Smooth muscle cell (in vitro differentiated cells): Measurements from ENCODE around the gene TAOK2. TPM values are rescaled to one million over a fixed set of nuclear protein-coding genes. Genes with fewer than 3 reads are reported as not detected.
"Not testable (repeated sequence)": the region's sequence is repeated elsewhere in the genome, so short reads cannot be mapped to it uniquely, and the experiment has no call there.

Experiments used
- DNase-seq: peaks from one replicate; lab custom pipeline; 2025; ENCODE audit not compliant: unreplicated experiment; lab: John Stamatoyannopoulos, UW
- H2AFZ ChIP-seq: fragments of 200-600 bp; sonication (generic); 2 replicates; pipeline ENCODE4 v1.6.0; 2016; ENCODE audit warnings: antibody characterized with exemption, low read depth, mild to moderate bottlenecking
- H3F3A ChIP-seq: fragments of 200-600 bp; sonication (generic); 2 replicates; pipeline ENCODE4 v1.6.0; 2017; ENCODE audit warnings: antibody characterized with exemption, low read depth
- H3K27ac ChIP-seq: fragments of 200-600 bp; sonication (generic); 2 replicates; pipeline ENCODE4 v1.5.1; 2016; ENCODE audit warnings: low read depth, mild to moderate bottlenecking
- H3K27me3 ChIP-seq: fragments of 200-600 bp; sonication (generic); 2 replicates; pipeline ENCODE4 v1.6.1; 2016; ENCODE audit warnings: low read depth, mild to moderate bottlenecking
- H3K36me3 ChIP-seq: fragments of 200-600 bp; sonication (generic); 2 replicates; pipeline ENCODE4 v1.5.1; 2016; ENCODE audit warnings: low read depth
- H3K4me1 ChIP-seq: fragments of 200-600 bp; sonication (generic); 2 replicates; pipeline ENCODE4 v1.5.1; 2016; ENCODE audit warnings: low read depth
- H3K4me2 ChIP-seq: fragments of 200-600 bp; sonication (generic); 2 replicates; pipeline ENCODE4 v1.6.0; 2016; ENCODE audit warnings: mild to moderate bottlenecking
- H3K4me3 ChIP-seq: fragments of 200-600 bp; sonication (generic); 2 replicates; pipeline ENCODE4 v1.5.1; 2016; ENCODE audit warnings: mild to moderate bottlenecking
- H3K79me2 ChIP-seq: fragments of 200-600 bp; sonication (generic); 2 replicates; pipeline ENCODE4 v1.6.0; 2016; ENCODE audit warnings: low read depth, mild to moderate bottlenecking
- H3K9ac ChIP-seq: fragments of 200-600 bp; sonication (generic); 2 replicates; pipeline ENCODE4 v1.6.0; 2016; ENCODE audit warnings: low read depth
- H3K9me3 ChIP-seq: fragments of 200-600 bp; sonication (generic); replicated peaks from 2 replicates; pipeline ENCODE4 v1.5.1; 2016; ENCODE audit warnings: low read depth
- H4K20me1 ChIP-seq: fragments of 200-600 bp; sonication (generic); 2 replicates; pipeline ENCODE4 v1.6.0; 2016; ENCODE audit warnings: low read depth
- CTCF ChIP-seq: fragments of 200-600 bp; sonication (generic); IDR thresholded peaks from 2 replicates; pipeline ENCODE4 v1.5.1; 2017; ENCODE audit warnings: borderline replicate concordance, mild to moderate bottlenecking, antibody characterized with exemption; ENCODE audit not compliant: insufficient read depth, poor library complexity, severe bottlenecking
- WGBS: methylation state at CpG from one replicate; pipeline ENCODE4 v1.1.7; 2016; ENCODE audit warnings: low lambda C conversion rate; 5-methylcytosine and 5-hydroxymethylcytosine counted together
- polyA plus RNA-seq: library from polyadenylated mRNA; unstranded; fragments of >200 nt; fragmentation: Nextera tagmentation; extraction: Ambion mirVana; gene quantifications from 2 replicates; pipeline ENCODE4 v1.2.1, GENCODE V29; 2016
- total RNA-seq: library from RNA; depleted of rRNA; stranded (reverse); fragments of >200 nt; gene quantifications from 2 replicates; pipeline ENCODE4 v1.2.3, GENCODE V29; 2014

The TAOK2 gene
- total and polyA plus RNA-seq, 2 experiments from 2014 or later: 26.0 to 26.2 TPM

- Histone ChIP-seq H2AFZ (no peak overlapping the region), H3K4me1 (peaks cover 3% of the 10 kb centered on the region), H3F3A (no peaks in the 10 kb centered on the region), H3K9ac (no peak overlapping the region), H3K27ac (no peak overlapping the region), H3K36me3 (no peaks in the 10 kb centered on the region), H4K20me1 (no peaks in the 10 kb centered on the region), H3K9me3 (no peaks in the 10 kb centered on the region), H3K27me3 (peaks cover 52% of the 10 kb centered on the region), H3K4me2 (no peak overlapping the region), H3K79me2 (no peaks in the 10 kb centered on the region), H3K4me3 (no peak overlapping the region)
- no peak for DNase-seq
- WGBS: 35% methylated on average over 12 of the region's 12 CpGs
- TF ChIP-seq CTCF: peak; percentile 74
These were observed 58.6 kb downstream of the TAOK2 start for GRCh38 chr16:30032083-30032819.

GRCh38 chr16:30033270-30033669, 59.6 kb downstream of the TAOK2 start:
- no peaks in the 10 kb centered on the region for H4K20me1 ChIP-seq
- H3K9ac ChIP-seq: no peak overlapping the region
- H3K79me2 ChIP-seq: no peaks in the 10 kb centered on the region
- no peak overlapping the region for H3K27ac ChIP-seq
- 65% methylated on average over 7 of the region's 7 CpGs for WGBS
- TF ChIP-seq CTCF: no peak
- H3K4me2 ChIP-seq: no peak overlapping the region
- H3K4me3 ChIP-seq: no peak overlapping the region
- H2AFZ ChIP-seq: no peak overlapping the region
- no peaks in the 10 kb centered on the region for H3K9me3 ChIP-seq
- H3K27me3 ChIP-seq: peaks cover 45% of the 10 kb centered on the region
- no peaks in the 10 kb centered on the region for H3K36me3 ChIP-seq
- H3K4me1 ChIP-seq: peaks cover 3% of the 10 kb centered on the region
- DNase-seq: no peak
- H3F3A ChIP-seq: no peaks in the 10 kb centered on the region

GRCh38 chr16:30040221-30040620, 66.6 kb downstream of the TAOK2 start:
- no peak overlapping the region for H3K4me2 ChIP-seq
- no peaks in the 10 kb centered on the region for H3K9me3 ChIP-seq
- peaks cover 11% of the 10 kb centered on the region for H3K27me3 ChIP-seq
- H3K4me1 ChIP-seq: no peaks in the 10 kb centered on the region
- no peak overlapping the region for H3K4me3 ChIP-seq
- no peaks in the 10 kb centered on the region for H3K36me3 ChIP-seq
- H3K9ac ChIP-seq: no peak overlapping the region
- WGBS: 87% methylated on average over 5 of the region's 5 CpGs
- H3K79me2 ChIP-seq: no peaks in the 10 kb centered on the region
- no peaks in the 10 kb centered on the region for H4K20me1 ChIP-seq
- H2AFZ ChIP-seq: no peak overlapping the region
- no peak for DNase-seq
- no peak for TF ChIP-seq CTCF
- H3F3A ChIP-seq: no peaks in the 10 kb centered on the region
- H3K27ac ChIP-seq: no peak overlapping the region

- WGBS: 91% methylated on average over 5 of the region's 5 CpGs
- DNase-seq: not testable (repeated sequence)
These were observed 67.0 kb downstream of the TAOK2 start for GRCh38 chr16:30040690-30041089.

More at GRCh38 chr16:30040690-30041089, 67.0 kb downstream of the TAOK2 start:
- not testable (repeated sequence) for H3K4me2 ChIP-seq, H2AFZ ChIP-seq, H3K9ac ChIP-seq, H3K4me3 ChIP-seq, H3F3A ChIP-seq, H3K36me3 ChIP-seq, H3K27ac ChIP-seq, H3K27me3 ChIP-seq, H3K79me2 ChIP-seq, H3K4me1 ChIP-seq, H3K9me3 ChIP-seq, H4K20me1 ChIP-seq
